GM21576 (cell line): Measurements from ENCODE around the gene PPIL1.

ENCODE experiments used
- ATAC-seq: cut with Tn5 transposase; IDR thresholded peaks from one replicate; pipeline ENCODE4 v1.9.1; 2021; ENCODE audit warnings: mild to moderate bottlenecking, moderate library complexity; ENCODE audit not compliant: unreplicated experiment

PPIL1 gene

GRCh38 chr6:36890112-36890663, 15.6 kb upstream of the PPIL1 start:
- no peak for ATAC-seq

GRCh38 chr6:36888654-36889481, 14.3 kb upstream of the PPIL1 start:
- ATAC-seq = no peak

GRCh38 chr6:36888115-36888643, 13.6 kb upstream of the PPIL1 start:
- no peak for ATAC-seq

DNA sequence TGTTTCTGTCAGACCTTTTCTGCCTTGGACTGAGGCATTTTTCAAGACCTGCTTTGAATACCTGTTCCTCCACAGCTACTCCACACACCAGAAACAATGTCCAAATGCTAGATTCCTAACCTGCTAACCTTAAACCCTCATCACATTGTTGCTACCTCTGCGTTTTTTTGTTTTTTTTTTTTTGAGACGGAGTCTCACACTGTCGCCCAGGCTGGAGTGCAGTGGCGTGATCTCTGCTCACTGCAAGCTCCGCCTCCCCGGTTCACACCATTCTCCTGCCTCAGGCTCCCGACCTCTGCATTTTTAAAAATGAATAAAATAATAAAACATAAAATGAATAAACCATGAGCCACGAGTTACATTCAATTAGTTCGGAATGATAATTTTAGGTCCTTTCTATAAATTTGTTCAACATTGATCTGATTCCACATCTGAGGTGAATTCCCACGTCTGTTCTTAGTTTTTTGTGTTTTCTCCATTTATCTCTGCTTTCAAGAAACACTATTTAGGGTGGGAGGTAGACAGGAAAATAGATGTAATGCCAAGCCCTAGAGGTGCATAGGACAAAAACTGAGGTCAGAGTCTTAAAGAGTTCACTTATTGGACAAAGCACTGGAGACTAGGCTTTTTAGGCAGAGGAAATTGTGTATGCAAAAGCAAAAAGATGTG, 12.5 kb upstream of the PPIL1 start:
- ATAC-seq = no peak

DNA sequence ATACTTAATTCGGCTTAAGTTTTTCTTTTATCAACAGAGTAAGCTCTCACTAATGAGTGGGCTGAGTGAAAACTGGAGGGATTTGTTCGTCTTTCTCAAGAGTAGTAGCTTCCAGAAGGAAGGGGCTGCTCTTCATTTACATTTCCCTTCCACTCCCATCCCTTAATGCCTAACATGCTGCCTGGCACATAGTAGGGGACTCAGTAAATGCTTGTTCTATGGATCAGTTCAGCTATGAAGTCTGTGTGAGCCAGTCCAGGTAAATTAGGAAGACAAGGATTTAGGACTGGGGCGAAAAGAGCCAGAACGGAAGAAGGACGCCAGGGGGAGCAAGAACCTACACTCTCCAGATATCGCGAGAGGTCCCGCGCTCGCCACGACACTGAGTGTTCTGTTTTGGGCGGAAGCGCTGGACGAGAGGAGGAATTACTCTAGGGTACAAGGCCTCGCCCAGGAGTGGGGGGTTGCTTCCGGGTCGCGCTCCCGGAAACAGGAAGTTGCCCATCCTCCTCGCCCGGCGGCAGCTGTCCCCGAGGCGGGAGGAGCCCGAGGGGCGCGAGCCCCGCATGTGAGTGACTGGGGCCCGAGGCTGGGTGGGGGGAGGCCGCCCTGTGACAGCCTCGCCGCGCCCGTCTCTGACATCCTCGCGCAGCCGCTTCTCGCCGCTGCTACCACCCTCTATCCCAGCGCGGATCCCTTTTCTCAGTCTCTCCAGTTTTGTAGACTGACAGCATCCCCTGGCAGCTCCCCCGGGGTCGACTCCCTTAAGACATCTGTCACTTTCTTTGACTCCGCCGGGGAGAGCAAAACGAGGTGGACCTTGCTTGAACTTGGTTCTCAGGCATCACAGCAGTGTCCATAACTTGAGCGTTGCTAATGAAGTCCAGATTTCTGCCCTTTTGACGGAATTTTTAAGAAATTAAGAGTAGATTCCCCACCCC, 11.1 kb upstream of the PPIL1 start, which contains the start of gene C6orf89:
Gene C6orf89, plus strand, starts transcription at position 492 of the 941 bp plus-strand sequence. CDS start 13,493 bp downstream, outside the sequence.
- ATAC-seq = peak; percentile 99

GRCh38 chr6:36884610-36885009, 10.0 kb upstream of the PPIL1 start:
- ATAC-seq = no peak

- ATAC-seq = no peak
Observed at GRCh38 chr6:36875250-36875633, 639 bp upstream of the PPIL1 start.

DNA sequence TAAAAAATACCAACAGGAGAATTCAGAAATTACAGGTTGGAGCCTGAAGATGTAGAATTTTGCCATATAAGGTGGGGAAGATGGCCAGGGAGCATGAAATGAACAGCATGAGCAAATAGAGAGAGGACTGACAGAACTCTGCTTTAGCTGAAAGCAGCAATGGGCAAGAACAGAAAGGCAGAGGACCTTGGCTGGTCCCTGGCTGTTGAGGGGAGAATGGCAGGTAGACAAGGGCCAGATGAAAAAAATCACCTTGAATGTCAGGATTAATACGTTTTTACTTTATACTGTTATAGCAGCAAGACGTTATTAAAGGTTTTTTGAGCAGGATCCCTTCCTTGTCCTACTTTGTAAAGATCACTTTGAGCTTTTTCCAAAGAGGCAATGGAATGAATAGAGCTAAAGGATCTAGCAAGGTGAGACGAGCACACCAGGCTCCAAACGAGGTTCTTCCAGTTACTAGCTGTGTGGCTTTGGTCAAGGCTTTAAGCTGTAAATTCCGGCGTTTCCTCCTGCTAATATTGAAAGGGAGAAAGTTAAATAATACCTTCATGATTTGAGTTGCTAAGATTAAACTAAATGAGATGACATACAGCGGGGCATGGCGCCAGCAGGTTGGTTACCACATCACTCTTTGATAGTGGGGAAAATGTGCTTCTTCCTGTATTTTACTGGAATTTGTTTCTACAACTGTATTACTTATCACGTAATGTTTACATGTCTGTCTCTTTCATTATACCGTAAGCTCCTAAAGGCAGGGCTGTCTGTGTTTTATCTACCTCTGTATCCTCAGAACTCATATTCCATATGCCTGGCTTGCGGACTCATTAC, 776 bp downstream of the PPIL1 start:
- no peak for ATAC-seq

- ATAC-seq = no peak
Observed at GRCh38 chr6:36873115-36873514, 1.5 kb downstream of the PPIL1 start.

DNA sequence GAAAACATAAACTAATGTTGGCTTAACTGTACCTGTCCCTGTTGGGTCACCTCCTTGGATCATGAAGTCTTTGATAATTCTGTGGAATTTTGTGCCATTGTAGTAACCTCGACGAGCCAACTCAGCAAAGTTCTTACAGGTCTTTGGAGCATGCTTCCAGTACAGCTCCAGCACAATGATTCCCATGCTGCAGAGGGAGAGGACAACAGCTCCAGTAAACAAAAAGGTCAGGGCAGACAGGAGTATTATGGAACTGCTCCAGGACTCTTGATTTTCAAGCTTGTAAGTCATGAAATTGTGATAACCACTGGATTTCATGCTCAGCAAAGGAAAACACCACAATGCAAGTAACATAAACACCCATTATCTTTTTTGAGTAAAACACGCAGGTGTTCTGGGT, 2.9 kb downstream of the PPIL1 start:
- no peak for ATAC-seq

- ATAC-seq = no peak
Observed at GRCh38 chr6:36867471-36868224, 7.0 kb downstream of the PPIL1 start.

GRCh38 chr6:36865835-36866234, 8.8 kb downstream of the PPIL1 start:
- ATAC-seq = no peak

DNA sequence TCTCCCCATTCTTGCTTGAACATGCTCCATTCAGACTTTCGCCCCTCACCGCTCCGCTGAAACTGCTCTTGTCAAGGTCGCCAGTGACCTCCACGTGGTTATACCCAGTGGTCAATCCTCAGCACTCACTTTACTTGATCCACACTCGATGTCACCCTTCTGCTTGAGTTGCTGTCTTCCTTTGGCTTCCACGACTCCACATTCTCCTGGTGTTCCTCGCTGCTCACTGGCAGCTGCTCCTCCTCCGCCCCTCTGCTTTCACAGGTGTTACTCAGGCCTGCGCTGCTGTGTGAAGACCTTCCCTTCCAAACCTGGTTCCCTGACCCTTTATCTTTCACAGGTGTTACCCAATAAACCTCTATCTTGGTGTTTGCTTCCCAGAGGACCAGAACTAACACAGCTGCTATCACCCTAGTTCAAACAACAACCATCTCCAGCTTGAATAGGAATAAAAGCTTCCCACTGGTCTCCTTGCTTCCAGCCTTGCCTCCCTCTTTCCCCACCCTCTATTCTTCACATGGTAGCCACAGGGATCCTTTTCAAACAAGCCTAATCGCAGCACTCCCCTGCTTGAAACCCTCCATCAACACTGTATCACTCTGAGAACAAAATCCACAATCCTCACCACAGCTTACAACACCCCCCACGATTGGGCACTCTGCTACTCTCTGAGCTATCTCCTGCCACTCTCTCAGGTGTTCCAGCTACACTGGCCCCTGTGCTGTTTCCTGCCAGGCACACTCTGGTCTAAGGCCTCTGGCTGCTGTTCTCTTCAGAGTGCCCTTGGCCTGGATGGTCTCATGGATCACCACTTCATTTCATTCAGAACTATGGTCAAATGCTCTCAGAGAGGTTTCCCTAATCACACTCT, 10.7 kb downstream of the PPIL1 start:
- ATAC-seq = no peak

DNA sequence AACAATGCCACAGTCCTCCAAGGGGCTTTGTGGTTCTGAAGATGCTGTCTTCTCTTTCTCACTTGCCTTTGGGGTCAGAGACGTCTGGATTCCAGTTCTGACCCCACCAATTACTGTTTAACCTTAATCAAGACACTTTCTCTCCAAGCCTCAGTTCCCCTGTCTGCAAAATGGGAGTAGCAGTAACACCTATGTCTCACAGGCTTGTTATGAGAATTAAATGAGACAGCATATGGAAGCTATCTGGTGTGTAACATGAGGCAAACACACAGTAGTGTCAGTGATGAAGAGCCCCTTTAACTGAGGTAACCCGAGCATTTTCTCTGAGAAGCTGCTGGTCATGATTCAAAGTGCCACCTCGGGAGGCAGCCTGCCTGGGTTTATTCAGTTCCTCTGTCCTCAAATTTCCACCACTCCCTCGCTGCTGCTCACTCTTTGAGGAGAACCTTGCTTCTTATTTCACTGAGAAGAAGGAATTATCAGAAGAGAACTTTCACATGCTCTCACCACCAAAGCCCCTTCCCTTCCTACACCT, 11.7 kb downstream of the PPIL1 start:
- no peak for ATAC-seq

- no peak for ATAC-seq
Observed at GRCh38 chr6:36862164-36862847, 12.3 kb downstream of the PPIL1 start.

DNA sequence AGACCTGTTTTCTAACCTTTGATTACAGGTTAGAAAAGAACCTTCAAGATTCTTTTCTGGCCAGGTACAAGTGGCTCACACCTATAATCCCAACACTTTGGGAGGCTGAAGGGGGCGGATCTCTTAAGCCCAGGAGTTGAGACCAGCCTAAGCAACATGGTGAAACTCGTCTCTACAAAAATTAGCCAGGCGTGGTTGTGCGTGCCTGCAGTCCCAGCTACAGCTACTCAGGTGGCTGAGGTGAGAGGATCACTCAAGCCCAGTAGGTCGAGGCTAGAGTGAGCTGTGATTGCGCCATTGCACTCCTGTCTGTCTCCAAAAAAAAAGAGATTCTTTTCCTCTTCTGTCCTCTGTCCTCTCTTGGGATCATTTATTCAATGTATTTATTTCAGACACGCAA, 14.5 kb downstream of the PPIL1 start:
- ATAC-seq = no peak

GRCh38 chr6:36858407-36858981, 16.1 kb downstream of the PPIL1 start:
- no peak for ATAC-seq
